ENCODE measurements around the gene SH2B3.

- no peak for TF ChIP-seq EZH2 (IDR thresholded peaks at IDR 0.05; ENCODE audit: insufficient read depth, poor library complexity, severe bottlenecking)
- TF ChIP-seq EZH2phosphoT487 (IDR thresholded peaks at IDR 0.05; ENCODE audit: insufficient read depth, low read depth): no peak
Measured at GRCh38 chr12:111405859-111406473, at the start of gene SH2B3.

Measured in GM23248 (cell line).